Natural killer cell (primary cell): ENCODE results near the gene KRT3. TPM values are rescaled to one million over a fixed set of nuclear protein-coding genes. Genes with fewer than 3 reads are reported as not detected.

ENCODE experiments used
- ATAC-seq, 3 donors: fragments of 150-1000 bp in 2 of 3; fragments of 200-7000 bp in 1 of 3; cut with Tn5 transposase; 1 replicate in 1 of 3; 2 replicates in 2 of 3; pipeline ENCODE4 v1.10.0; 2021; ENCODE audit warnings: mild to moderate bottlenecking in 2 of 3, moderate library complexity in 2 of 3
- DNase-seq, 2 donors: peaks; one replicate each; pipeline versions ENCODE4 v3.0.0 to v3.0.0-alpha.2; 2013 to 2021; ENCODE audit warnings: mixed read lengths in 1 of 2
- H3K27ac ChIP-seq: one replicate; pipeline ENCODE4 v1.5.1; 2013; ENCODE audit warnings: mild to moderate bottlenecking, low read length
- H3K27me3 ChIP-seq: one replicate; pipeline ENCODE4 v1.6.1; 2013; ENCODE audit warnings: low read length; ENCODE audit not compliant: control insufficient read depth, insufficient read depth
- H3K36me3 ChIP-seq: one replicate; pipeline ENCODE4 v1.6.1; 2013; ENCODE audit warnings: low read length; ENCODE audit not compliant: control insufficient read depth, insufficient read depth
- H3K4me1 ChIP-seq: one replicate; pipeline ENCODE4 v1.6.1; 2013; ENCODE audit warnings: low read length; ENCODE audit not compliant: control insufficient read depth, insufficient read depth
- H3K4me3 ChIP-seq: one replicate; pipeline ENCODE4 v1.5.1; 2013; ENCODE audit warnings: low read length
- H3K9me3 ChIP-seq: one replicate; pipeline ENCODE4 v1.6.1; 2013; ENCODE audit warnings: low read length; ENCODE audit not compliant: control insufficient read depth, insufficient read depth
- H3K27ac Mint-ChIP-seq, 2 donors: one replicate each; pipeline ENCODE4 v1.8.0; 2022; ENCODE audit warnings: mild to moderate bottlenecking in 2 of 2, mixed read lengths in 2 of 2, moderate library complexity in 1 of 2
- H3K27me3 Mint-ChIP-seq, 2 donors: one replicate each; pipeline ENCODE4 v1.8.0; 2022; ENCODE audit warnings: low read depth in 2 of 2, mixed read lengths in 2 of 2
- H3K36me3 Mint-ChIP-seq: one replicate; pipeline ENCODE4 v1.8.0; 2022; ENCODE audit warnings: mixed read lengths
- H3K4me1 Mint-ChIP-seq, 2 donors: one replicate each; pipeline ENCODE4 v1.8.0; 2022; ENCODE audit warnings: mixed read lengths in 2 of 2
- H3K4me3 Mint-ChIP-seq: one replicate; pipeline ENCODE4 v1.8.0; 2022; ENCODE audit warnings: mild to moderate bottlenecking, moderate library complexity, mixed read lengths
- H3K9me3 Mint-ChIP-seq, 2 donors: one replicate each; pipeline ENCODE4 v1.8.0; 2022; ENCODE audit warnings: mixed read lengths in 2 of 2
- CTCF ChIP-seq: fragments of 200-600 bp; IDR thresholded peaks from one replicate; pipeline ENCODE4 v1.8.0; 2022; ENCODE audit warnings: antibody characterized with exemption
- WGBS: methylation state at CpG from one replicate; pipeline ENCODE4 v1.1.7; 2013; ENCODE audit warnings: missing lambda C conversion rate; ENCODE audit not compliant: insufficient coverage; 5-methylcytosine and 5-hydroxymethylcytosine counted together
- intact Hi-C: fragments of 100-400 bp; cut with micrococcal nuclease; formaldehyde crosslinking; loops from one replicate; pipeline ENCODE4 v1.14.2; 2022
- total RNA-seq, 4 donors: library from RNA; stranded (reverse); fragments of 120-200 nt in 1 of 4; gene quantifications; one replicate each; pipeline versions ENCODE4 v1.2.3 to v1.2.4, GENCODE V29; 2013 to 2022

Gene KRT3
- total RNA-seq, 3 donors from 2014 or later (not counting 1 experiment from before 2014, with no cell fraction given): not detected

- H3K36me3 Mint-ChIP-seq: no peaks in the 10 kb centered on the region
- ATAC-seq (peak in 2 of 3 donors; percentile 26 to 42), DNase-seq (no peak)
- H3K9me3 ChIP-seq: no peaks in the 10 kb centered on the region
- peaks cover 2% of the 10 kb centered on the region in 2 donors for H3K9me3 Mint-ChIP-seq
- peaks cover 15% of the 10 kb centered on the region for H3K27me3 ChIP-seq
- H3K4me1 ChIP-seq: peaks cover 6% of the 10 kb centered on the region
- H3K27ac Mint-ChIP-seq: no peak overlapping the region
- H3K27me3 Mint-ChIP-seq: peaks cover 46 to 51% of the 10 kb centered on the region in 2 donors
- 74% methylated on average over 19 of the region's 19 CpGs for WGBS
- no peak overlapping the region for H3K4me3 ChIP-seq
- no peak overlapping the region for H3K4me3 Mint-ChIP-seq
- H3K36me3 ChIP-seq: no peaks in the 10 kb centered on the region
- H3K4me1 Mint-ChIP-seq: peaks cover 15 to 25% of the 10 kb centered on the region in 2 donors
- no peak overlapping the region for H3K27ac ChIP-seq
- intact Hi-C loops: no loop called here
- TF ChIP-seq CTCF: no peak
Measured at GRCh38 chr12:52790427-52791270, 5.3 kb downstream of the KRT3 start.

GRCh38 chr12:52789637-52790426 lies 6.1 kb downstream of the KRT3 start:
- H3K4me1 Mint-ChIP-seq: peaks cover 15 to 25% of the 10 kb centered on the region in 2 donors
- WGBS: 23% methylated on average over 50 of the region's 50 CpGs
- H3K27ac Mint-ChIP-seq: no peak overlapping the region
- Histone ChIP-seq H3K36me3 (no peaks in the 10 kb centered on the region), H3K27me3 (peaks cover 15% of the 10 kb centered on the region), H3K9me3 (no peaks in the 10 kb centered on the region), H3K4me1 (peaks cover 6% of the 10 kb centered on the region), H3K27ac (no peak overlapping the region), H3K4me3 (no peak overlapping the region)
- ATAC-seq (no peak), DNase-seq (no peak)
- intact Hi-C loops: no loop called here
- H3K4me3 Mint-ChIP-seq: no peak overlapping the region
- H3K27me3 Mint-ChIP-seq: peaks cover 54 to 55% of the 10 kb centered on the region in 2 donors
- TF ChIP-seq CTCF: no peak
- H3K9me3 Mint-ChIP-seq: peaks cover 2 to 3% of the 10 kb centered on the region in 2 donors
- no peaks in the 10 kb centered on the region for H3K36me3 Mint-ChIP-seq

GRCh38 chr12:52788876-52789636 lies 6.9 kb downstream of the KRT3 start:
- WGBS: 98% methylated on average over 11 of the region's 11 CpGs

More at GRCh38 chr12:52788876-52789636, 6.9 kb downstream of the KRT3 start:
- Histone ChIP-seq H3K9me3 (no peaks in the 10 kb centered on the region), H3K27me3 (peaks cover 15% of the 10 kb centered on the region), H3K4me3 (no peak overlapping the region), H3K4me1 (peaks cover 6% of the 10 kb centered on the region), H3K27ac (no peak overlapping the region), H3K36me3 (no peaks in the 10 kb centered on the region)
- H3K36me3 Mint-ChIP-seq: no peaks in the 10 kb centered on the region
- DNase-seq (no peak), ATAC-seq (no peak)
- peaks cover 54 to 57% of the 10 kb centered on the region in 2 donors for H3K27me3 Mint-ChIP-seq
- peak overlapping the region; percentile 13 for H3K4me3 Mint-ChIP-seq
- intact Hi-C loops: no loop called here
- no peak for TF ChIP-seq CTCF
- H3K27ac Mint-ChIP-seq: no peak overlapping the region
- H3K4me1 Mint-ChIP-seq: peaks cover 15 to 21% of the 10 kb centered on the region in 2 donors
- peaks cover 2 to 3% of the 10 kb centered on the region in 2 donors for H3K9me3 Mint-ChIP-seq
